Vagina (tissue), 2 donors: ENCODE results near the gene UFD1.

Experiments
- POLR2A ChIP-seq, 2 donors: fragments of 450-650 bp; IDR thresholded peaks; one replicate each; pipeline ENCODE4 v1.6.1; 2017; ENCODE audit warnings: antibody characterized with exemption in 2 of 2, mild to moderate bottlenecking in 2 of 2, moderate library complexity in 2 of 2
- TF ChIP-seq, protein P1 (sequence below), 3 experiments: fragments of 450-650 bp in 2 of 3; fragments of 200-600 bp in 1 of 3; sonication (generic) in 1 of 3; IDR thresholded peaks; one replicate each; pipeline ENCODE4 v1.5.1; 2017 to 2019; ENCODE audit warnings: antibody characterized with exemption in 3 of 3, mild to moderate bottlenecking in 2 of 3, moderate library complexity in 2 of 3

DNA sequence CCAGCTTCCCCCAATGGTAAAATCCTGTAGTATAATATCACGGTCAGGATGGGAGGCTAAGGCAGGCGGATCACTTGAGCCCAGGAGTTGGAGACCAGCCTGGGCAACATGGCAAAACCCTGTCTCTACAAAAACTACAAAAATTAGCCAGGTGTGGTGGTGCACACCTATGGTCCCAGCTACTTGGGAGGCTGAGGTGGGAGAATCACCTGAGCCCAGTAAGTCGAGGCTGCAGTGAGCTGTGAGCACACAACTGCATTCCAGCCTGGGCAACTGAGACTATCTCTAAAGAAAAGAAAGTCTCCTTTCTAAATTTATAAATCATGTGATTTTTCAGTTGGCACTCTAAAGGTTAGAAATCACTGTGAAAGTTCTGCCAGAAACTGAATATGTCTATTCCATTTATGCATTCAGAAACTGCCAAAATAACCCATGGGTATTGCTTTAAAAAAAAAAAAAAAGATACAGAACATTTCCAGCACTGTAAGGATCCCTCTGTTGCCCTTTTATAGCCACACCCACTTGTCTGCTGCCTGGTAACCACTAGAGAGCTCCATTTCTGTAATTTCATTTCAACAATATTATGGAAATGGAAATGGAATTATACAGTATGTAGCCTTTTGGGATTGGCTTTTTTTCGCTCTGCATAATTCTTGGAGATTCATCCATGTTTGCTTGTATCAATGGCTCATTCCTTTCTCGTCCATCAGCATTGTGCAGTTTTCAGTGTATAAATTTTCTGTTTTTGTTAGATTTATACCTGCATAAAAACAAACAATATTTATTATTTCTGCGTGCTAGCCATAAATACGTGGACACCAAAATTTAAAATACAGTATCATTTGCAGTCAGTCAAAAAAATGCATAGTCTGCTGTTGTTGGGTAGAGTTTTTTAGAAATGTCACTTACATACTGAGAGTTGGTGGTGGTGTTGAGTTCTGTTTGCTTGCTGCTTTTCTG lies 10.2 kb upstream of the UFD1 start:
- TF ChIP-seq, protein P1, sequence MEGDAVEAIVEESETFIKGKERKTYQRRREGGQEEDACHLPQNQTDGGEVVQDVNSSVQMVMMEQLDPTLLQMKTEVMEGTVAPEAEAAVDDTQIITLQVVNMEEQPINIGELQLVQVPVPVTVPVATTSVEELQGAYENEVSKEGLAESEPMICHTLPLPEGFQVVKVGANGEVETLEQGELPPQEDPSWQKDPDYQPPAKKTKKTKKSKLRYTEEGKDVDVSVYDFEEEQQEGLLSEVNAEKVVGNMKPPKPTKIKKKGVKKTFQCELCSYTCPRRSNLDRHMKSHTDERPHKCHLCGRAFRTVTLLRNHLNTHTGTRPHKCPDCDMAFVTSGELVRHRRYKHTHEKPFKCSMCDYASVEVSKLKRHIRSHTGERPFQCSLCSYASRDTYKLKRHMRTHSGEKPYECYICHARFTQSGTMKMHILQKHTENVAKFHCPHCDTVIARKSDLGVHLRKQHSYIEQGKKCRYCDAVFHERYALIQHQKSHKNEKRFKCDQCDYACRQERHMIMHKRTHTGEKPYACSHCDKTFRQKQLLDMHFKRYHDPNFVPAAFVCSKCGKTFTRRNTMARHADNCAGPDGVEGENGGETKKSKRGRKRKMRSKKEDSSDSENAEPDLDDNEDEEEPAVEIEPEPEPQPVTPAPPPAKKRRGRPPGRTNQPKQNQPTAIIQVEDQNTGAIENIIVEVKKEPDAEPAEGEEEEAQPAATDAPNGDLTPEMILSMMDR (IDR thresholded peaks at IDR 0.05) = no peak
- TF ChIP-seq POLR2A (IDR thresholded peaks at IDR 0.05) = no peak
